IMR-90 (cell line): ENCODE data around the gene SFSWAP. TPM values are rescaled to one million over a fixed set of nuclear protein-coding genes. Genes with fewer than 3 reads are reported as not detected.
"Not testable (repeated sequence)": the region's sequence is repeated elsewhere in the genome, so short reads cannot be mapped to it uniquely, and the experiment has no call there.

Source experiments
- ATAC-seq: fragments of 200-7000 bp; cut with Tn5 transposase; 2 replicates; pipeline ENCODE4 v1.9.1; 2020; ENCODE audit warnings: low read depth, mild to moderate bottlenecking, moderate library complexity
- BruUV-seq: library from RNA; stranded (reverse); fragments of 400-500 nt; replicated peaks from 2 replicates; lab custom pipeline; 2021; lab: Mats Ljungman, UMichigan
- CTCF ChIA-PET: fragments of 300-600 bp; formaldehyde crosslinking; extraction: SDS; loops from one replicate; lab custom pipeline; 2021; ENCODE audit warnings: antibody characterized with exemption; lab: Yijun Ruan, JAX
- POLR2A ChIA-PET: fragments of 300-600 bp; sonication (Branson Sonifier 250); formaldehyde crosslinking; loops from one replicate; lab custom pipeline; 2022; ENCODE audit warnings: antibody characterized with exemption; ENCODE audit not compliant: unreplicated experiment; lab: Charles Lee
- DNase-seq: peaks from one replicate; pipeline ENCODE4 v3.0.0; 2013
- H2AFZ ChIP-seq: replicated peaks from 2 replicates; pipeline ENCODE3; 2013; ENCODE audit warnings: low read length, mild to moderate bottlenecking; ENCODE audit not compliant: poor library complexity
- H2AK5ac ChIP-seq: 2 replicates; pipeline ENCODE4 v1.6.1; 2013; ENCODE audit warnings: low read depth, low read length, inconsistent platforms
- H2AK9ac ChIP-seq: replicated peaks from 2 replicates; pipeline ENCODE3; 2013; ENCODE audit warnings: mild to moderate bottlenecking, low read depth, low read length, moderate library complexity; ENCODE audit not compliant: poor library complexity
- H2BK120ac ChIP-seq: 2 replicates; pipeline ENCODE4 v1.6.1; 2013; ENCODE audit warnings: low read depth, low read length, inconsistent platforms
- H2BK15ac ChIP-seq: 3 replicates; pipeline ENCODE4 v1.6.1; 2013; ENCODE audit warnings: low read depth, low read length, inconsistent platforms
- H2BK20ac ChIP-seq: 2 replicates; pipeline ENCODE4 v1.6.1; 2013; ENCODE audit warnings: low read depth, mild to moderate bottlenecking, inconsistent platforms, low read length, moderate library complexity
- H2BK5ac ChIP-seq: 2 replicates; pipeline ENCODE4 v1.6.1; 2013; ENCODE audit warnings: mild to moderate bottlenecking, low read depth, low read length, inconsistent platforms; ENCODE audit not compliant: poor library complexity, severe bottlenecking
- H3K14ac ChIP-seq: replicated peaks from 2 replicates; pipeline ENCODE4 v1.6.1; 2013; ENCODE audit warnings: low read depth, low read length, inconsistent platforms
- H3K18ac ChIP-seq: 2 replicates; pipeline ENCODE4 v1.6.1; 2013; ENCODE audit warnings: low read depth, low read length, control low read depth
- H3K23ac ChIP-seq: 2 replicates; pipeline ENCODE4 v1.6.1; 2013; ENCODE audit warnings: low read depth, low read length, inconsistent platforms
- H3K27ac ChIP-seq: 2 replicates; pipeline ENCODE4 v1.5.1; 2013; ENCODE audit warnings: mild to moderate bottlenecking, control low read depth, low read length; ENCODE audit not compliant: insufficient read depth
- H3K27me3 ChIP-seq: 2 replicates; pipeline ENCODE4 v1.6.1; 2013; ENCODE audit warnings: low read length; ENCODE audit not compliant: control insufficient read depth, insufficient read depth
- H3K36me3 ChIP-seq: 2 replicates; pipeline ENCODE4 v1.6.1; 2013; ENCODE audit warnings: low read length, mixed read lengths; ENCODE audit not compliant: control insufficient read depth, insufficient read depth
- H3K4ac ChIP-seq: 2 replicates; pipeline ENCODE4 v1.6.1; 2013; ENCODE audit warnings: low read depth, low read length, inconsistent platforms
- H3K4me1 ChIP-seq: 2 replicates; pipeline ENCODE4 v1.6.1; 2013; ENCODE audit warnings: low read length, mixed read lengths; ENCODE audit not compliant: control insufficient read depth, insufficient read depth
- H3K4me2 ChIP-seq: 2 replicates; pipeline ENCODE4 v1.6.1; 2013; ENCODE audit warnings: low read depth, mild to moderate bottlenecking, control low read depth, low read length, moderate library complexity
- H3K4me3 ChIP-seq: 2 replicates; pipeline ENCODE4 v1.5.1; 2013; ENCODE audit warnings: low read depth, mild to moderate bottlenecking, control low read depth, low read length, moderate library complexity; ENCODE audit not compliant: insufficient read depth
- H3K56ac ChIP-seq: 2 replicates; pipeline ENCODE4 v1.6.1; 2013; ENCODE audit warnings: low read length, inconsistent platforms; ENCODE audit not compliant: insufficient read depth; ENCODE audit errors: extremely low read depth
- H3K79me1 ChIP-seq, 2 experiments: 2 replicates each; pipeline ENCODE4 v1.6.1; 2013; ENCODE audit warnings: low read length in 2 of 2, inconsistent platforms in 1 of 2, low read depth in 1 of 2
- H3K9ac ChIP-seq: 2 replicates; pipeline ENCODE4 v1.6.1; 2013; ENCODE audit warnings: low read depth, low read length, control low read depth
- H3K9me1 ChIP-seq: 2 replicates; pipeline ENCODE4 v1.6.1; 2013; ENCODE audit warnings: low read length, inconsistent platforms; ENCODE audit not compliant: insufficient read depth
- H3K9me3 ChIP-seq: 2 replicates; pipeline ENCODE4 v1.6.1; 2013; ENCODE audit warnings: low read length; ENCODE audit not compliant: control insufficient read depth, insufficient read depth
- H4K20me1 ChIP-seq: 2 replicates; pipeline ENCODE4 v1.6.1; 2013; ENCODE audit warnings: low read length, inconsistent platforms; ENCODE audit not compliant: insufficient read depth
- H4K5ac ChIP-seq: 2 replicates; pipeline ENCODE4 v1.6.1; 2013; ENCODE audit warnings: mild to moderate bottlenecking, low read depth, low read length, control low read depth
- H4K8ac ChIP-seq, 2 experiments: 2 replicates each; pipeline ENCODE4 v1.6.1; 2013; ENCODE audit warnings: low read depth in 2 of 2, low read length in 2 of 2, control low read depth in 1 of 2, inconsistent platforms in 1 of 2
- H4K91ac ChIP-seq: 2 replicates; pipeline ENCODE4 v1.6.1; 2013; ENCODE audit warnings: low read depth, low read length, inconsistent platforms; ENCODE audit not compliant: insufficient read depth
- WGBS, 2 experiments: methylation state at CpG; one replicate each; pipeline versions ENCODE4 v1.1.5 to v1.1.7; 2013; ENCODE audit warnings: missing lambda C conversion rate in 2 of 2; ENCODE audit not compliant: insufficient read length in 1 of 2; ENCODE audit errors: extremely low coverage in 2 of 2; 5-methylcytosine and 5-hydroxymethylcytosine counted together
- dilution Hi-C: fragments of 300-500 bp; cut with HindIII; formaldehyde crosslinking; loops from one replicate; pipeline ENCODE4 v1.14.3; 2018; ENCODE audit warnings: low sequenced_read_pairs; ENCODE audit not compliant: unreplicated experiment
- in situ Hi-C: fragments of 300-500 bp; cut with MboI; formaldehyde crosslinking; loops from 3 replicates; pipeline ENCODE4 v1.14.3; 2019; ENCODE audit warnings: low sequenced_read_pairs, inconsistent platforms, mixed read lengths
- intact Hi-C: fragments of 100-400 bp; cut with micrococcal nuclease; formaldehyde crosslinking; loops from 2 replicates; pipeline ENCODE4 v1.10.0; 2022
- polyA plus RNA-seq, 3 experiments: library from polyadenylated mRNA; depleted of rRNA; stranded (reverse); fragments of >200 nt; gene quantifications; 2 replicates each; pipeline ENCODE4 v1.2.3, GENCODE V29; 2012; ENCODE audit warnings: low replicate concordance in 1 of 3
- total RNA-seq: library from RNA; depleted of rRNA; stranded (reverse); fragments of >200 nt; gene quantifications from 2 replicates; pipeline ENCODE4 v1.2.3, GENCODE V29; 2012

The SFSWAP gene
- total and polyA plus RNA-seq, 2 of the 4 experiments (the other 2 are of a cell fraction): 19.7 to 22.4 TPM

GRCh38 chr12:131665666-131666065 lies 45.2 kb upstream of the SFSWAP start:
- H3K56ac ChIP-seq, H3K27me3 ChIP-seq, H4K91ac ChIP-seq, DNase-seq, H3K4me3 ChIP-seq, H3K79me1 ChIP-seq, H3K14ac ChIP-seq, H4K20me1 ChIP-seq, H4K5ac ChIP-seq, H2BK20ac ChIP-seq, H3K4ac ChIP-seq, H4K8ac ChIP-seq, dilution Hi-C loops, intact Hi-C loops, H2AK9ac ChIP-seq, H3K27ac ChIP-seq, CTCF ChIA-PET, in situ Hi-C loops, H2AK5ac ChIP-seq, H3K23ac ChIP-seq, H3K4me2 ChIP-seq, BruUV-seq, H3K36me3 ChIP-seq, H3K4me1 ChIP-seq, H2BK5ac ChIP-seq, H2BK15ac ChIP-seq, ATAC-seq, H3K9me3 ChIP-seq, H2AFZ ChIP-seq, POLR2A ChIA-PET, H2BK120ac ChIP-seq, H3K9me1 ChIP-seq, H3K9ac ChIP-seq, H3K18ac ChIP-seq: not testable (repeated sequence)
- 66% methylated on average over 9 of the region's 17 CpGs; no CpG with 5 or more reads in 1 of the 2 experiments for WGBS, 2 experiments

GRCh38 chr12:131666486-131666885 lies 44.4 kb upstream of the SFSWAP start:
- H3K4ac ChIP-seq, H3K27me3 ChIP-seq, H3K23ac ChIP-seq, H3K4me2 ChIP-seq, intact Hi-C loops, H2AK5ac ChIP-seq, H3K18ac ChIP-seq, H2BK5ac ChIP-seq, H4K8ac ChIP-seq, H3K9me1 ChIP-seq, H3K36me3 ChIP-seq, H4K91ac ChIP-seq, POLR2A ChIA-PET, H2AFZ ChIP-seq, ATAC-seq, in situ Hi-C loops, dilution Hi-C loops, H2BK15ac ChIP-seq, H3K9me3 ChIP-seq, H3K14ac ChIP-seq, BruUV-seq, H3K4me3 ChIP-seq, H2AK9ac ChIP-seq, H2BK20ac ChIP-seq, H2BK120ac ChIP-seq, H3K79me1 ChIP-seq, H3K9ac ChIP-seq, H3K4me1 ChIP-seq, H4K5ac ChIP-seq, CTCF ChIA-PET, DNase-seq, H4K20me1 ChIP-seq, H3K56ac ChIP-seq, H3K27ac ChIP-seq: not testable (repeated sequence)
- 60% methylated on average over 2 of the region's 12 CpGs; no CpG with 5 or more reads in 1 of the 2 experiments for WGBS, 2 experiments
